NCI-H2081 (cell line): ENCODE results near the gene MYRF.
A peak's percentile ranks its signal among the peaks of the same experiment; 100 is the strongest.

Source experiments
- DNase-seq, 2 experiments: peaks; one replicate each; lab custom pipeline; 2025; lab: John Stamatoyannopoulos, UW

Gene MYRF

GRCh38 chr11:61718621-61719302 lies 33.7 kb upstream of the MYRF start:
- DNase-seq: no peak

DNA sequence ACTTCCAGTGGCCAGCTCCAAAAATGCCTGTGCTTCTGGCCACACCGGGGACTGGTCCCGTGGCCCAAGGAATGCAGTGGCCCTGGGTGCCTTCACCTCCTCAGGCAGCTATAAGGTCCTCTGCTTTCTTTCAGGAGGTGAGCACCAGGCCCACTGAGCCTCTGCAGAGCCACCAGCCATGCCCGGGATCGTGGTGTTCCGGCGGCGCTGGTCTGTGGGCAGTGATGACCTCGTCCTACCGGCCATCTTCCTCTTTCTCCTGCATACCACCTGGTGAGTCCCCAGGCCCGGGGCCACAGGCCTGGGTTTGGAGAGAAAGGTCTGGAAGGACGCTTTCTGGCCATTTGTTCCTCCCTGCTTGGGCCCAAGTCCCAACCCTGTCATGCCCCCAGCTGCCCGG lies 32.5 kb upstream of the MYRF start:
- DNase-seq: no peak

DNA sequence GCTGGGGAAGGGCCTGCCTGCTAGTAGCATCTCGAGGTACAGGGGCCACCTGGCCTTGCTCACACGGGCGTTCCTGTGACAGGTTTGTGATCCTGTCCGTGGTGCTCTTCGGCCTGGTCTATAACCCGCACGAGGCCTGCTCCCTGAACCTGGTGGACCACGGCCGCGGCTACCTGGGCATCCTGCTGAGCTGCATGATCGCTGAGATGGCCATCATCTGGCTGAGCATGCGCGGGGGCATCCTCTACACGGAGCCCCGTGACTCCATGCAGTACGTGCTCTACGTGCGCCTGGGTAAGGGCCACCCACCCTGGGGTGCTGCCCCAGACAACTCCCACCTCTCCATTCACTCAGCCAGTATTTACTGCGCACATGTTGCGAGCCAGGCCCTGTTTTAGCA lies 31.8 kb upstream of the MYRF start:
- DNase-seq: no peak

GRCh38 chr11:61724437-61724836 lies 28.0 kb upstream of the MYRF start:
- DNase-seq: no peak

GRCh38 chr11:61725781-61726231 lies 26.6 kb upstream of the MYRF start:
- DNase-seq: no peak

- DNase-seq: no peak
Measured at GRCh38 chr11:61726775-61727174, 25.7 kb upstream of the MYRF start.

- no peak for DNase-seq
Measured at GRCh38 chr11:61727401-61727811, 25.0 kb upstream of the MYRF start.

- no peak for DNase-seq
Measured at GRCh38 chr11:61728066-61728939, 24.1 kb upstream of the MYRF start.

DNA sequence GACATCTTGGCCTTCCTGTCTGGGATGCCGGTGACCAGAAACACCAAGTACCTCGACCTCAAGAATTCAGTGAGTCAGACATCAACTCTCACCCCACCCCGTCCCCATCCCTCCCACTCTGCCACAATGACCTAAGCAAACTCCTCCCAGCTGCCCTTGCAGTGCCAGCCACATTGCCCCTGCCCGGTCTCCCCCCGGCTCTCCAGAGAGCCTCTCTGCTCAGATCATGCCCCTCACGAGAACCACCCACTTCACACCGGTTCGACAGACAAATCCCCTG lies 23.6 kb upstream of the MYRF start:
- DNase-seq: no peak

DNA sequence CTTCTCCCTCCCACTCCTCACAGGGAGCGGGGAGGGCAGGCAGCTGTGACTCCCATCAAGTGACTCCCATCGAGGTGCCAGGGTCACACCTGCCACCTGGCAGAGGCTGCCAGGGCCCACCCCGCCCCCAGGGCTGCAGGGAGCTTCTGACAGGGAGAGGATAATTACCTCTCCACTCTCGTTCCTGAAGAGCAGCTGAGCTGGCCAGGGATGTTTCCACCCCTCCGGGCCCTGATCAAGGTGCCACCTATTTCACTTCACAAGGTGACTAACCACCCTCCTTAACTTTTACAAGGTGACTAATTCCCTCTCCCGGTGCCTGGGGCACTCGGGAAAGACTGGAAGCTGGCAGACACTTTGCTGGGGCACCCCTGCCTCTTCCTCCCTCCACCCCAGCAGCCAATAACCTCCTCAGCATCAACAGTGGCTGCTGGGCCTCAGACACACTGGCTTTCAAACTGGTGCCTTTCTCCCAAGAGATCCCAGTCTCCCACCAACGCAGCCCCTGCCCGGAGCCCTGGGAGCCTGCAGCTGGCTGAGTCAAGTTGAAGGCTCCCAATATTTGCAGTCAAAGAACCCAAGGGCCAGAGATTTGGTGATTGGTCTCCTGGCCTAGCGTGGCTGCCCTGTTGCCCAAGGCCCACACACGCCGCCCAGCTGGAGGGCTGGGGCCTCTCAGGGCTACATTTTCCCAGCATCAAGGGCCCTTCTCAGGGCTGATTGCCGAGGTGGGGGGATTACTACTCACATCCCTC lies 22.0 kb upstream of the MYRF start:
- peak; percentile 92 to 98 for DNase-seq

GRCh38 chr11:61731211-61731951 lies 21.1 kb upstream of the MYRF start:
- no peak for DNase-seq

- DNase-seq: no peak
Measured at GRCh38 chr11:61731952-61732675, 20.3 kb upstream of the MYRF start.

GRCh38 chr11:61732705-61733104 lies 19.7 kb upstream of the MYRF start:
- DNase-seq: no peak

GRCh38 chr11:61733120-61733978 lies 19.1 kb upstream of the MYRF start:
- peak; percentile 79 to 85 for DNase-seq

- no peak for DNase-seq
Measured at GRCh38 chr11:61734767-61735166, 17.7 kb upstream of the MYRF start.

- DNase-seq: no peak
Measured at GRCh38 chr11:61735391-61735790, 17.0 kb upstream of the MYRF start.

GRCh38 chr11:61736310-61736709 lies 16.1 kb upstream of the MYRF start:
- DNase-seq: no peak

DNA sequence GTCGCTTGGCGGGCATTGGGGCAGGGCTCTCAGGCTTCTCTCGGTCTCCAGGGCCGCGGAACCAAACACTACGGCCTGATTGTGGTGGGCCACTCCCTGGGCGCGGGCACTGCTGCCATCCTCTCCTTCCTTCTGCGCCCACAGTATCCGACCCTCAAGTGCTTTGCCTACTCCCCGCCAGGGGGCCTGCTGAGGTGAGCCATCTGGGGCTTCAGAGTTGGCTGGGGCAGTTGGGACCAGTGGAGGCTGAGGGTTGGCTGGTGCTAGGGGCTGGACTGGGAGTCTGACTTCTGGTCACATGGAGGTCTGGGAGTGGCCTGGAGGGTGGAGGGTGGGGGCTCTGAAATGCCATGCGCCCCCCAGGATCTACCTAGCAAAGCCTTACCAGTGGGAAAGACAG lies 15.3 kb upstream of the MYRF start:
- DNase-seq: no peak

GRCh38 chr11:61737636-61738386 lies 14.6 kb upstream of the MYRF start:
- no peak for DNase-seq

DNA sequence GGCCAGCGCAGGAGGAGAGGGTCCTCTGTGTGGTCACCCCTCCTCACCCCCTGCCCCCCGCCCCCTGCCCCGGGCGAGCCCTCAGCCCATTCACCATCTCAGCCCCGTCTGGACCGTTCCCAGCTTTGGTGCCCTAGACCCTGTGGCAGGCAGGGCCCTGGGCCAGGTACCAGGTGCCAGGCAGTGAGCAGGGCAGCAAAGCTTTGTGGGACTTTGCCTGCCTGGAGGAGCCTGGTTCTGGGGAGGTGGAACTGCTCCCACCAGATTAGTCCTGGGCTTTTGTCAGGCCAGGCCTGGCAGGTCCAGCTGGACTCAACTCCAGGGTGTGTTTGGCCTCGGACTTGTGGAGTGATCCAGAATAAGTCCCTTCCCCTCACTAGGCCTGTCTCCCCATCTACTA lies 13.7 kb upstream of the MYRF start:
- DNase-seq: no peak
